SK-N-SH (cell line): ENCODE results near the gene SBF2. TPM values are rescaled to one million over a fixed set of nuclear protein-coding genes. Genes with fewer than 3 reads are reported as not detected.

ENCODE experiments used
- CTCF ChIA-PET: fragments of 300-600, 350-600 bp; formaldehyde crosslinking; extraction: SDS; loops from one replicate; lab custom pipeline; 2021; lab: Yijun Ruan, JAX
- POLR2A ChIA-PET: fragments of 350-600 bp; sonication (Branson Sonifier 250); formaldehyde crosslinking; extraction: SDS; loops from one replicate; lab custom pipeline; 2020; ENCODE audit warnings: antibody characterized with exemption, inconsistent platforms; lab: Yijun Ruan, JAX
- DNase-seq: peaks from one replicate; pipeline ENCODE4 v3.0.0; 2012
- H2AFZ ChIP-seq: fragments of 200-600 bp; sonication (generic); 2 replicates; pipeline ENCODE4 v1.8.1; 2016; ENCODE audit warnings: antibody characterized with exemption, mild to moderate bottlenecking, low read depth
- H3F3A ChIP-seq: fragments of 200-600 bp; sonication (generic); replicated peaks from 2 replicates; pipeline ENCODE3; 2016; ENCODE audit warnings: antibody characterized with exemption, mild to moderate bottlenecking; ENCODE audit not compliant: insufficient read depth
- H3K27ac ChIP-seq, 2 experiments: fragments of 200-500 bp in 1 of 2; fragments of 200-600 bp in 1 of 2; sonication (Bioruptor generic) in 1 of 2; sonication (generic), shearing (Covaris generic) in 1 of 2; 2 replicates each; pipeline versions ENCODE4 v1.5.1 to v1.6.1; 2014 to 2016; ENCODE audit warnings: low read depth in 2 of 2, inconsistent platforms in 1 of 2, low read length in 1 of 2, mild to moderate bottlenecking in 1 of 2, mixed read lengths in 1 of 2
- H3K27me3 ChIP-seq: fragments of 200-600 bp; sonication (generic), shearing (Covaris generic); 2 replicates; pipeline ENCODE4 v1.6.1; 2016; ENCODE audit warnings: mixed run types; ENCODE audit not compliant: insufficient read depth
- H3K36me3 ChIP-seq, 2 experiments: fragments of 200-500 bp in 1 of 2; fragments of 200-600 bp in 1 of 2; sonication (Bioruptor generic) in 1 of 2; sonication (generic) in 1 of 2; replicated peaks in 1 of 2; 2 replicates each; pipeline versions ENCODE3 to v1.5.1; 2014 to 2016; ENCODE audit warnings: low read length in 1 of 2, mild to moderate bottlenecking in 1 of 2; ENCODE audit not compliant: insufficient read depth in 2 of 2, control insufficient read depth in 1 of 2
- H3K4me1 ChIP-seq, 2 experiments: fragments of 200-500 bp in 1 of 2; fragments of 200-600 bp in 1 of 2; sonication (Bioruptor generic) in 1 of 2; sonication (generic), shearing (Covaris generic) in 1 of 2; 2 replicates each; pipeline versions ENCODE4 v1.5.1 to v1.6.1; 2014 to 2016; ENCODE audit warnings: low read depth in 1 of 2, low read length in 1 of 2, mixed run types in 1 of 2; ENCODE audit not compliant: insufficient read depth in 2 of 2, control insufficient read depth in 1 of 2
- H3K4me2 ChIP-seq: fragments of 200-600 bp; sonication (generic), shearing (Covaris generic); 2 replicates; pipeline ENCODE4 v1.6.1; 2017; ENCODE audit warnings: mixed run types
- H3K4me3 ChIP-seq, 2 experiments: fragments of 200-500 bp in 1 of 2; fragments of 200-600 bp in 1 of 2; sonication (Bioruptor generic) in 1 of 2; sonication (generic), shearing (Covaris generic) in 1 of 2; 2 replicates each; pipeline versions ENCODE4 v1.5.1 to v1.8.1; 2014 to 2016; ENCODE audit warnings: low read depth in 2 of 2, inconsistent platforms in 1 of 2, low read length in 1 of 2, mild to moderate bottlenecking in 1 of 2, mixed read lengths in 1 of 2, moderate library complexity in 1 of 2
- H3K79me2 ChIP-seq: fragments of 200-600 bp; sonication (generic); 2 replicates; pipeline ENCODE4 v1.8.1; 2017; ENCODE audit warnings: mild to moderate bottlenecking; ENCODE audit not compliant: insufficient read depth
- H3K9ac ChIP-seq: fragments of 200-600 bp; sonication (generic); 2 replicates; pipeline ENCODE4 v1.6.1; 2017; ENCODE audit warnings: mixed run types
- H3K9me2 ChIP-seq: fragments of 200-600 bp; sonication (generic); 2 replicates; pipeline ENCODE4 v1.6.1; 2017; ENCODE audit warnings: mixed run types
- H3K9me3 ChIP-seq: fragments of 200-600 bp; sonication (generic); 2 replicates; pipeline ENCODE4 v1.6.1; 2017; ENCODE audit warnings: mixed run types, mild to moderate bottlenecking, moderate library complexity
- H4K20me1 ChIP-seq: fragments of 200-600 bp; sonication (generic); 2 replicates; pipeline ENCODE4 v1.6.1; 2017; ENCODE audit warnings: mild to moderate bottlenecking, mixed run types; ENCODE audit not compliant: insufficient read depth
- CHD2 ChIP-seq: fragments of 150-350 bp; IDR thresholded peaks from 2 replicates; pipeline ENCODE4 v1.6.1; 2018; ENCODE audit warnings: low read length; ENCODE audit not compliant: partially characterized antibody
- CTCF ChIP-seq: fragments of 200-600 bp; sonication (generic); IDR thresholded peaks from 2 replicates; pipeline ENCODE4 v1.6.1; 2017; ENCODE audit warnings: antibody characterized with exemption, mild to moderate bottlenecking, moderate library complexity
- ELF1 ChIP-seq: IDR thresholded peaks from 2 replicates; pipeline ENCODE4 v1.4.0; 2012
- EP300 ChIP-seq, 2 experiments: IDR thresholded peaks; 2 replicates each; pipeline versions ENCODE4 v1.4.0 to v1.6.1; 2012; ENCODE audit warnings: borderline replicate concordance in 1 of 2, low read depth in 1 of 2, low read length in 1 of 2
- EZH2phosphoT487 ChIP-seq: fragments of 200-600 bp; sonication (generic); IDR thresholded peaks from 2 replicates; pipeline ENCODE4 v1.6.1; 2017; ENCODE audit warnings: low read depth, mixed run types, mild to moderate bottlenecking, antibody characterized with exemption, moderate library complexity, borderline replicate concordance
- GATA2 ChIP-seq: sonication (generic); formaldehyde crosslinking; IDR thresholded peaks from 2 replicates; pipeline ENCODE4 v1.5.0; 2020; ENCODE audit warnings: mild to moderate bottlenecking, missing genetic modification reagents
- IRF3 ChIP-seq: fragments of 150-350 bp; IDR thresholded peaks from 2 replicates; pipeline ENCODE4 v1.6.1; 2016; ENCODE audit warnings: mild to moderate bottlenecking, low read depth, low read length
- JUND ChIP-seq: IDR thresholded peaks from 2 replicates; pipeline ENCODE4 v1.4.0; 2012
- MAX ChIP-seq: IDR thresholded peaks from 2 replicates; pipeline ENCODE4 v1.4.0; 2012; ENCODE audit warnings: low read depth
- MXI1 ChIP-seq: IDR thresholded peaks from 2 replicates; pipeline ENCODE4 v1.6.1; 2012; ENCODE audit warnings: mild to moderate bottlenecking, low read depth, low read length, improper control_type of control experiment
- NFIC ChIP-seq: IDR thresholded peaks from 2 replicates; pipeline ENCODE4 v1.4.0; 2012; ENCODE audit warnings: borderline replicate concordance
- NRF1 ChIP-seq: IDR thresholded peaks from 2 replicates; pipeline ENCODE4 v1.6.1; 2012; ENCODE audit warnings: low read depth, mild to moderate bottlenecking, low read length
- PBX3 ChIP-seq: IDR thresholded peaks from 2 replicates; pipeline ENCODE4; 2012
- POLR2AphosphoS5 ChIP-seq: IDR thresholded peaks from 2 replicates; pipeline ENCODE4 v1.6.1; 2012; ENCODE audit warnings: low read depth, low read length
- RCOR1 ChIP-seq: fragments of 150-350 bp; IDR thresholded peaks from 2 replicates; pipeline ENCODE4 v1.6.1; 2017; ENCODE audit warnings: antibody characterized with exemption, low read length
- RFX5 ChIP-seq: IDR thresholded peaks from 2 replicates; pipeline ENCODE4 v1.6.1; 2012; ENCODE audit warnings: mild to moderate bottlenecking, improper control_type of control experiment, low read length
- RXRA ChIP-seq: IDR thresholded peaks from 2 replicates; pipeline ENCODE4 v1.4.0; 2012; ENCODE audit warnings: low read depth, mild to moderate bottlenecking, borderline replicate concordance
- SIN3A ChIP-seq: IDR thresholded peaks from 2 replicates; pipeline ENCODE4 v1.6.1; 2012; ENCODE audit warnings: low read depth, mild to moderate bottlenecking, low read length, moderate library complexity, borderline replicate concordance
- TAF1 ChIP-seq: IDR thresholded peaks from 2 replicates; pipeline ENCODE4 v1.6.1; 2012; ENCODE audit warnings: low read depth, mild to moderate bottlenecking, low read length, moderate library complexity, borderline replicate concordance
- YY1 ChIP-seq: IDR thresholded peaks from 2 replicates; pipeline ENCODE4 v1.4.0; 2012; ENCODE audit warnings: low read depth, mild to moderate bottlenecking
- WGBS: methylation state at CpG from one replicate; pipeline ENCODE4 v1.1.6; 2017; ENCODE audit warnings: low lambda C conversion rate; 5-methylcytosine and 5-hydroxymethylcytosine counted together
- polyA plus RNA-seq, 3 experiments: library from polyadenylated mRNA; depleted of rRNA; stranded (reverse); fragments of >200 nt; gene quantifications; 2 replicates each; pipeline ENCODE4 v1.2.3, GENCODE V29; 2012

The SBF2 gene
- polyA plus RNA-seq, 1 of the 3 experiments (the other 2 are of a cell fraction) = 23.0 TPM

GRCh38 chr11:9771071-9771511 is 522.9 kb downstream of the SBF2 start:
- Histone ChIP-seq H3K36me3 (peaks cover 0 to 3% of the 10 kb centered on the region in 2 experiments), H3K4me3 (no peak overlapping the region), H4K20me1 (no peaks in the 10 kb centered on the region), H3F3A (peaks cover 21% of the 10 kb centered on the region), H3K27me3 (no peaks in the 10 kb centered on the region), H3K9me3 (no peaks in the 10 kb centered on the region), H3K9ac (no peak overlapping the region), H3K79me2 (no peaks in the 10 kb centered on the region), H2AFZ (no peak overlapping the region), H3K4me2 (no peak overlapping the region), H3K9me2 (no peaks in the 10 kb centered on the region), H3K27ac (no peak overlapping the region), H3K4me1 (peaks cover 9 to 10% of the 10 kb centered on the region in 2 experiments; a peak in 3 of 4 replicates)
- ChIA-PET POLR2A (no interaction called here), CTCF (no interaction called here)
- WGBS = 83% methylated on average over 1 of the region's 1 CpG
- DNase-seq = no peak
- no peak for TF ChIP-seq RFX5
- no peak for TF ChIP-seq RXRA
- no peak for TF ChIP-seq GATA2 (CRISPR knock-in tag)
- no peak for TF ChIP-seq YY1
- TF ChIP-seq MAX = no peak
- no peak for TF ChIP-seq SIN3A
- TF ChIP-seq NRF1 = no peak
- TF ChIP-seq EZH2phosphoT487 = no peak
- no peak for TF ChIP-seq POLR2AphosphoS5
- no peak for TF ChIP-seq EP300 (IDR thresholded peaks at IDR 0.05; ENCODE audit: borderline replicate concordance in 1 of 2, low read depth in 1 of 2, low read length in 1 of 2)
- no peak for TF ChIP-seq CTCF
- TF ChIP-seq IRF3 = no peak

- Histone ChIP-seq H3K9me2 (no peaks in the 10 kb centered on the region), H3K4me3 (no peak overlapping the region), H3F3A (peaks cover 8% of the 10 kb centered on the region), H3K27me3 (no peaks in the 10 kb centered on the region), H3K36me3 (no peaks in the 10 kb centered on the region), H3K4me1 (peaks cover 9 to 18% of the 10 kb centered on the region in 2 experiments; a peak in 3 of 4 replicates), H3K4me2 (no peak overlapping the region), H3K79me2 (no peaks in the 10 kb centered on the region), H3K9ac (no peak overlapping the region), H3K9me3 (no peaks in the 10 kb centered on the region), H2AFZ (no peak overlapping the region), H4K20me1 (no peaks in the 10 kb centered on the region), H3K27ac (no peak overlapping the region)
- DNase-seq = no peak
- ChIA-PET POLR2A (no interaction called here), CTCF (no interaction called here)
- TF ChIP-seq ELF1 (no peak), NFIC (no peak), TAF1 (no peak), JUND (no peak), PBX3 (no peak), CHD2 (no peak), POLR2AphosphoS5 (no peak), YY1 (no peak), MXI1 (no peak), NRF1 (no peak), RXRA (no peak), RCOR1 (no peak), RFX5 (no peak)
- WGBS = 93% methylated on average over 3 of the region's 4 CpGs
These were observed 524.4 kb downstream of the SBF2 start for GRCh38 chr11:9769621-9770020.
